ENCODE data around the gene ASGR1.

Gene ASGR1, protein sequence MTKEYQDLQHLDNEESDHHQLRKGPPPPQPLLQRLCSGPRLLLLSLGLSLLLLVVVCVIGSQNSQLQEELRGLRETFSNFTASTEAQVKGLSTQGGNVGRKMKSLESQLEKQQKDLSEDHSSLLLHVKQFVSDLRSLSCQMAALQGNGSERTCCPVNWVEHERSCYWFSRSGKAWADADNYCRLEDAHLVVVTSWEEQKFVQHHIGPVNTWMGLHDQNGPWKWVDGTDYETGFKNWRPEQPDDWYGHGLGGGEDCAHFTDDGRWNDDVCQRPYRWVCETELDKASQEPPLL

DNA sequence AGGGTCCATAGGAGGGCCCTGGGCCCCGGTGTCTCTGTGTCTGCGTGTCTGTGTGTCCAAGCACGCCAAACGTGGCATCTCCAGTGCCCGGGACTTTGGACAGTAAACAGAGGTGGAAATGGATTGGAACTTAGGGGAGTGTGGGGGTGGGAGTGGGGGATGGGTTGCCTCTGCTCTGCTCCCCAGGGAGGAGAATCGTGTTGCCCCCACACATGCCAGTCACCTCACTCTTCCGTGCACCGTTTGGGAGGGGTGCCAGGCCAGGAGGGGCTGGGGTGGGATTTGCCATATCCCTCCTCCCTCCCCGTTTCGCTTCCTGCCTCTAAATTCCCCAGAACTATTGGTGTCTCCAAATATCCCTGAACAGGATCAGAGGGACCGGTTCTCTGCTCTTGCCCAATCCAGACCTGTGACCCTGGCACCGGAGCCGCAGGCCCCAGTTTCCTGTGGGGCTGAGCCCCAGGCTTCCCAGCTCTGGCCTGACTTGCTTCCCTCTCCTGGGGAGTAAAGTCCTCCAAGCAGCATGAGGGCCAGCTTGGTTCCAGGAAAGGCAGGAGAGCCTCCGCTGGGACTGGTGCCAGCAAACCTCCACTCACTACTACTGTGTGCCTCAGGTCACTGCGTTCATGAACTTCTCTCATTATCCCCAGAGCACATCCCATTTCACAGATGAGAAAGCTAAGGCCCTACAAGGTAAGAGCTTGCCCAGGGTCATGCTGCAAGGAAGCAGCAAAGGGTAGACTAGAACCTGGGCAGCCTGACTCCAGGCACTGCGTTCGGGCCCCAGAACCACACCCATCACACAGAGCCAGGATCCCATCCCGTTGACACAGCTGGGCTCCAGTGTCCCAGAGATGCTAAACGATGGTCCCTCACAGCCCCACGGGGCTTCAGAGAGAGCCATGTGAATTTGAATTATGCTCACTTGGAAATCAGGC, at the start of gene ASGR1:
ASGR1 (minus strand) TSS at position 54 of the 938 bp plus-strand sequence. CDS start 807 bp downstream, outside the sequence.
- no peak for DNase-seq (ENCODE audit: low spot score)

- no peak for DNase-seq (ENCODE audit: low spot score)
Measured at GRCh38 chr17:7228920-7229319, 49.8 kb upstream of the ASGR1 start.

DNA sequence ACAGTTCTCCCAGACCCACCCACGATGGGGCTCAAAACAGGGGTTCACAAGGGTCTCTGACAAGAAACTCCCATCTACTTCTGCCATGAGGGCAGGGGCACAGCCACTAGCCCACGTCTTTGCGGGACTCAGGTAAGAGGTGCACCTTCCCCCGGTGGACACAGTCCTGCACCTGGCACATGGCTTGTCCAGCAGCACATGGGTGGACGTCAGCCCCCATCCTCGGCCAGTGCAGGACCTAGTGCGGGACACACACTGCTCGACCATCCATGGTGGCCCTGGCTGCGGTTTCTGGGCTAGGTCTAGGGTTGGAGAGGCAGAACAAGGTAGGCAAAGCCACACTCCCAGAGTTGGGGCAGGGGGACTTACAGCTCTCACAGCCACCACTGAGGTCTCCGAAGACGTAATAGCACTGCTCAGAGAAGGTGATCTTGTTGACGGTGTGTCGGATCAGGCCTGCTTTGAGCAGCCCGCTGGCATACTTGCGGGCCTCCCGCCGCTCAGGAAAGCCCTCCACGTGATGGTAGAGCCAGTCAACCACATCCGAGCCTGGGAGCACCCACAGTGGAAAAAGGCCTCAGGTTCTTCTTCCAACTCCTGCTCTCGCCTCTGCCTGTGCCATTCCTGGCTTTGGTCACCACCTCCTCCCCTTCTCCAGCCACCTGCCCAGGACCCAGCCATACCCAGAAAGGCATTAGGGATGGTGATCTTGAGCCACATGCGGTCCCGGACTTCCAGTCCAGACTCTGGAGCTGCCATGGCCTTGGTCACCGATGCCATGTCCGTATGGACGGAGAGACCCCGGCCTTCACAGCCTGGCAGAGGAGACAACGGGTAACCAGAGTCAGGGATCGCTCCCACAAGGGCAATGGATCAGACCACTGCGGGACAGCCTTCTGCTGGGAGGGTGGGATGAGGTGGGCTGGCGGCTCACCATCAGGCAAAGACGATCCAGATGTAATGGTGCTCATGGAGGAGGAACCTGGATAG, 47.8 kb upstream of the ASGR1 start:
- DNase-seq (ENCODE audit: low spot score): no peak

DNA sequence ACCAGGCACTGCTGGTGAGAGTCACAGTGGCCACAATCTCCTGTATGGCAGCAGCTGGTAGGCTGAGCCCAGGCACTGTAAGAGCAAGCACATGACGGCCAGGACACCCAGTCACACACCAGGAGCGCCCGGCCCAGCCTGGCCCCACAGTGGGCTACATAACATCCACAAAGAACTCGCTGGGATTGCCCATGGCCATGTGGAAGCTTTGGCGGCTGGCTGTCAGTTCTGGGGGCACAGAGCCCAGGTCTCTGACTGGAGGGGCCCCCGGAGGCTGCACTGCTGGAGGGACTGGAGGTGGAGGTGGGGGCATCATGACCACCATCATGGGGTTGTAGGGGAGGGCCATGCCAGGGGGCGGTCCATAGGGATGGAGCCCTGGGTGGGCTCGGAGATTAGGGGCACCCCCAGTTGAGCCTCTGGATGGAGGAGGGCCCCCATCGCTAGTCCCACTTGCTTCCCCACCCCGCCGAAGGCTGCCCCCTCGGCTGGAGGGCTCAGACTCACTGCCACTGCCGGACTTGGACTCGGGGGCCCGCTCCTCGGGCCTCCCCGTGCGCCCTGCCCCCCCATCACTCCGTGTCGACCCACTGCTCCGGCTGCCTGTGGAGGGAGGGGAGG, 46.7 kb upstream of the ASGR1 start:
- no peak for DNase-seq (ENCODE audit: low spot score)

- DNase-seq (ENCODE audit: low spot score): no peak
Measured at GRCh38 chr17:7224661-7225111, 45.5 kb upstream of the ASGR1 start.

DNA sequence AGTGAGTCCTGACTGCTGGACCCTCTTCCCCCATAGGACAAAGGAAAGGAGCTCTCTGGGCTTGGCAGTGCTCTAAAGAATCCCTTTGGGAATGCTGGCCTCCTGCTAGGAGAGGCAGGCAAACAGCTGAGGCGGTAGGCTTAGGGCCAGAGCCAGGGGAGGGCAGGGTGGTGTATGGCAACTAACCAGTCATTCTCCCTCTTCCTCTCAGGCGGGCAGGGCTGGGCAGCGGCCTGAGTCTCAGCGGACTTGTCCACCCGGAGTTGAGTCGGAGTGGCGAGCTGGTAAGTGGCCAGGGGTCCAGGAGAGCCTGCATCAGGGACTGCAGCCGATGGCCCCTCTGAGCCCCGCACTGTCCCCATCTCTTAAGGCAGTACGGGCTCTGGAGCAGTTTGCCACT, 44.9 kb upstream of the ASGR1 start:
- DNase-seq (ENCODE audit: low spot score): no peak

GRCh38 chr17:7223375-7223774, 44.2 kb upstream of the ASGR1 start:
- DNase-seq (ENCODE audit: low spot score): no peak

GRCh38 chr17:7222972-7223292, 43.8 kb upstream of the ASGR1 start:
- no peak for DNase-seq (ENCODE audit: low spot score)

DNA sequence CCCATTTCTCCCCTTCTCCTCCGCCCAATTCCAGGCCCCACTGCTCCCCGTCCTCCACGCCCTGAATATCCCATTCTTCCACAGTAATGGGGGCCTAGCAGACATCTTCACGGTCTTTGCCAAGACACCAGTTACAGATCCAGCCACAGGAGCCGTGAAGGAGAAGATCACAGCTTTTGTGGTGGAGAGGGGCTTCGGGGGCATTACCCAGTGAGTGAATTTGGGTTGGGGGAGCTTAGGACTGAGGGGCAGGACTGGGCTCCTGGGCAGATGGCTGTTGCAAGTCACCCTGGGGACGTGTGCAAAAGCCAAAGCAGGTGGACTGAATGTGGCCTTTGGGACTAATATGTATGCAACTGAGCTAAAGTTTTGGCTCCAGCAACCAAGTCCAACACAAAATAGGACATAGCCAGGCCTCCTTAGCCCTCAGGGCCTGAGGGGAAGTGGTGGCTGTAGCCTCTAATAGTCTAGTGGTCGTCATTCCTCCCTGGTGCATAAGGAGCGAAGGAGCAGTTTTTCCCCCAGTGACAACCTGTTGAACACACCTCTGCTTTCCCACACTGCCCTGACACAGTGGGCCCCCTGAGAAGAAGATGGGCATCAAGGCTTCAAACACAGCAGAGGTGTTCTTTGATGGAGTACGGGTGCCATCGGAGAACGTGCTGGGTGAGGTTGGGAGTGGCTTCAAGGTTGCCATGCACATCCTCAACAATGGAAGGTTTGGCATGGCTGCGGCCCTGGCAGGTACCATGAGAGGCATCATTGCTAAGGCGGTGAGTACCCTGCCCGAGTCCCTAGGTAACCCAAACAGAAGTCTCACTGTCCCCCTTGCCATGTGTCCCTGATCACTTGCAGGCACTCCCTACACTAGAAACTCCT, 43.2 kb upstream of the ASGR1 start:
- DNase-seq (ENCODE audit: low spot score): no peak

- DNase-seq (ENCODE audit: low spot score): no peak
Measured at GRCh38 chr17:7221278-7222092, 42.3 kb upstream of the ASGR1 start.

DNA sequence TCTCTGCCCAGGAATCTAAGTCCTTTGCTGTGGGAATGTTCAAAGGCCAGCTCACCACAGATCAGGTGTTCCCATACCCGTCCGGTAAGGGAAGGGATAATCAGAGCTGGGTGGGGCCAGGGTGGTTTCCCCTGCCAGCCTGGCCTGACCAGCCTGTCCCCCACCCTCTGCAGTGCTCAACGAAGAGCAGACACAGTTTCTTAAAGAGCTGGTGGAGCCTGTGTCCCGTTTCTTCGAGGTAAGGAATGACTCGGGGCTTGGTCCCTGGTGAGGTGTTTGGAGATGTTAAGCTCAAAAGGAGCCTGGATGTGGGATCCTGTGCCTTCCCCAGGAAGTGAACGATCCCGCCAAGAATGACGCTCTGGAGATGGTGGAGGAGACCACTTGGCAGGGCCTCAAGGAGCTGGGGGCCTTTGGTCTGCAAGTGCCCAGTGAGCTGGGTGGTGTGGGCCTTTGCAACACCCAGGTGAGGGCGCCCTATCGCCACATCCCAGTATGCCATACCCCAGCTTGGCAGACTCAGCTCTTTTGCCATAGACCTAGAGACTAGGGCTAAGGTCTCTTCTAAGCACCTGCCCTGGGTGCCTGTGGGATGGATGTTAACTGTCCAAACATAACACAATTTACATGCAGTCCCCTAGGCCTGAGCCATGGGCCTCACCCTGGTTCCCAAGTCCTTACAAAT, 41.6 kb upstream of the ASGR1 start:
- DNase-seq (ENCODE audit: low spot score): peak; percentile 59

GRCh38 chr17:7219812-7220592, 40.8 kb upstream of the ASGR1 start, which contains the start of the genes ACADVL and DLG4:
TSS of gene ACADVL (plus strand) at chr17:7219938. CDS start at chr17:7219985, 47 bp downstream.
TSS of gene DLG4 (minus strand) at chr17:7219836.
- DNase-seq (ENCODE audit: low spot score): peak; percentile 91

GRCh38 chr17:7219229-7219811, 40.1 kb upstream of the ASGR1 start:
- no peak for DNase-seq (ENCODE audit: low spot score)

DNA sequence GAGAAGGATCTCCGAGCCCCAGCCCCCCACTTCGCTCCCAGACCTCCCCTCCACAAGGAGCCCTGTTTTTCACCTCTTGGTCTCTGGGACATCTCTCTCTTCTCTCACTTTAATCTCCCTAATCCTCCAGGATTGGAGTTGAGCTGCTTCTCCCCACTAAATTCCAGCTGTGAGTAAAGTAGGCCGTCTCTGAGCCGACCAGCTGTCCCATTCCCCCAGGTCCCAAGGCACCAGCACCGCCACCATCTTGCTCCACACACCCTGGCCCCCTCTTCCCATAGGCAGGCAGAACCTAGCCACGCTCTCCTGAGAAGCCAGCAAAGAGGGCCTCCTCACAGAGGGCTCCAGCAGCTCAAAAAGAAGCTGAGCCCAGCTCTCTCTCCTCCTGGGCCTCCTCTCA, 39.6 kb upstream of the ASGR1 start:
- no peak for DNase-seq (ENCODE audit: low spot score)

- DNase-seq (ENCODE audit: low spot score): no peak
Measured at GRCh38 chr17:7218166-7218565, 39.0 kb upstream of the ASGR1 start.

DNA sequence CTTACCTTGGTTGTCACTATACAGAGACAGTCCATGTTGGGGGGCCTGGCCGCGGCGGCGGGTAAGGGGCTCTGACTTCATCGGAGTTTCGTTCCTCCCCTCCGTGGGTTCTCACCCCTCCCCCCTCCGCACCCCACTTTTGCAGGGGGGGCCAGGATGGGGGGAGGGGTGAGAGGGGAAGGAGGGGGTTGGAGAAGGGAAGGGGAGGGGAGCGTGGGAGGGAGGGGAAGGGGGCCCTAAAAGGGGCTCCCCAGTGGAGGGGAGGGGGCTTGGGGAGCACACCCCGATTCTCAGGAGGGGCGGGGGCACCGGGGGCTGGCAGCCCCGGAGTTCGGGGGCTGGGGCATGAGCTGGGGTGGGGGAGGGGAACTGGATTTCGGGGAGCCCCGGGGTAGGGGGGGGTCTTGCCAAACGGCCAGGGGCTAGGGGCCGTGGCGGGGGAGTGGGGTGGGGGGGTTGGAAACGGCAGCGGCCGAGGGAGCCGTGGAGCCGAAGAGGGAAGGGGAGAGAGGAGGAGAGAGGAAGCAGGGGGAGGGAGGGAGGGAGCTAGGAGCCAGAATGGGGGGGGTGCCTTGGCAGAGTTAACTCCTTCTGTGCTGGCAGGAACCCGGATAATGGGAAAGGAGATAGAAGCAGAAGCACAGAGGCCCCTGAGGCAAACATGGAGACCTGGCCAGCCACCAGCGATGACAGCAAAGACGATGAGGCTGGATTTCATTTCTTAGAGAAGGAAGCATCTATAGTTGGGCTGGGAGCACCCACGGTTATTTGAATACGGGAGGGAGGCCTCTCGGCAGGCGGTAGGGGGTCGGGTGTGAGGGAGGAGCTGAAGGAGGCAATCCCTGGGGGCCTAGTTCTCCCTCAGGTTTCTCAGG, 38.2 kb upstream of the ASGR1 start:
- DNase-seq (ENCODE audit: low spot score): peak; percentile 32
